CD4-positive, alpha-beta T cell treated with Interleukin-17A for 1 hour (primary cell): Measurements from ENCODE around the gene GBP6.
"Not testable (repeated sequence)": the region's sequence is repeated elsewhere in the genome, so short reads cannot be mapped to it uniquely, and the experiment has no call there.

ENCODE experiments used
- DNase-seq: peaks from one replicate; pipeline ENCODE4 v3.0.0-alpha.2; 2020

GBP6 gene

DNA sequence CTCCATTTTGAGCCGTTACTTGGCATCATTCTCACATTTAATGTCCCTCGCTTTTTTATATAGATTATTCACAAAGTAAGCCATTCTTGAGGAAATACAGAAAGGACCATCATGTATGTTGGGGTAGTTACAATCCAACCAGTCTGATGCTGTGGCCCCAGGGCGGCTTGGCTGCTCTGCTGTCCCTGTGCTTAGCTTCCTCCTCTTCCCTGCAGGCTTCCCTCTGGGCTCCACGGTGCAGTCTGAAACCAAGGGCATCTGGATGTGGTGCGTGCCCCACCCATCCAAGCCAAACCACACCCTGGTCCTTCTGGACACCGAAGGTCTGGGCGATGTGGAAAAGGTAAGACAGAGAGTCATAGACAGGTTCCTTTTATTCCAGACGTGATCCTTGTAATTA is 5.5 kb downstream of the GBP6 start:
- no peak for DNase-seq

GRCh38 chr1:89373810-89374209 is 10.0 kb downstream of the GBP6 start:
- not testable (repeated sequence) for DNase-seq

DNA sequence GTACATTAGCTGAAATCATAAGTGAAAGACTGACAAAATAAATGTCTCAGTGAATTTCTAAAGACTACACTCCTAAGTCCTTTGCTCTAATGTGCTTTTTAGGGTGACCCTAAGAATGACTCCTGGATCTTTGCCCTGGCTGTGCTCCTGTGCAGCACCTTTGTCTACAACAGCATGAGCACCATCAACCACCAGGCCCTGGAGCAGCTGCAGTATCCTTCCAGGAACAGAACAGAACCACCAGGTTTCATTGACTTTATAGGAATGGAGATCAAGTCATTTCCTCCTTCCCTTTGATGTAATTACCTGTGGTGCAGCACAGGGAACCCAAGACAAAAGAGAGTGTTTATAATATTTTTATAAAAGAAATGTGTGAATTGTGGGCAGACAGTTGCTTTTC is 14.1 kb downstream of the GBP6 start:
- no peak for DNase-seq

DNA sequence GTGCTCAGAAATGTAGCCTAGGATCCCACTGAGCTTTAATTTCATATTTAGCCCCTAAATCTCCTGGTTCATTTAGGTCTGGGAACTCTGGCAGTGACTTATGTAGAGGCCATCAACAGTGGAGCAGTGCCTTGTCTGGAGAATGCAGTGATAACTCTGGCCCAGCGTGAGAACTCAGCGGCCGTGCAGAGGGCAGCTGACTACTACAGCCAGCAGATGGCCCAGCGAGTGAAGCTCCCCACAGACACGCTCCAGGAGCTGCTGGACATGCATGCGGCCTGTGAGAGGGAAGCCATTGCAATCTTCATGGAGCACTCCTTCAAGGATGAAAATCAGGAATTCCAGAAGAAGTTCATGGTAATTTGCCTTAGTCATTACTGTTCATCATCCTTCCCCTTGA is 17.8 kb downstream of the GBP6 start:
- no peak for DNase-seq

GRCh38 chr1:89382479-89382878 is 18.6 kb downstream of the GBP6 start:
- DNase-seq, result no peak

GRCh38 chr1:89383185-89383584 is 19.3 kb downstream of the GBP6 start:
- no peak for DNase-seq

- no peak for DNase-seq
Measured at GRCh38 chr1:89390707-89391106, 26.8 kb downstream of the GBP6 start.

- DNase-seq, result no peak
Measured at GRCh38 chr1:89391686-89392085, 27.8 kb downstream of the GBP6 start.

DNA sequence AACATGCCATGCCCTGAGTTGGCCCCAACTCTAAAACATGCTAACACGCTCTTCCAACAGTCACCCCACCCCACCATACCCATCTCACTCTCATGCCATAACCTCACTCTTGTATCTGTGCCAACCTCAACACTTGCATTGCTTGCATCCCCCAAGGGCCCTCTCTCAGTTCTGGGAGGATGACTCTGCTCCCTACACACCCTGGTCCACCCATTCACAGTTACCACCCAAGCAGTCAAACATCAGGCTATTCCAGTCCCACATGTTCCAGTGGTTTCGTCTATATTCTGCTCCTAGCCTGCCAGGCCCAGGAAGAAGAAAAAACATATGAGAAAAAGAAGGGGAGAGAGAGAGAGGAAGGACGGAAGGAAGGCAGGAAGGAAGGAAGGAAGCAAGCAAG is 31.0 kb downstream of the GBP6 start:
- no peak for DNase-seq

GRCh38 chr1:89396902-89397301 is 33.0 kb downstream of the GBP6 start:
- no peak for DNase-seq

DNA sequence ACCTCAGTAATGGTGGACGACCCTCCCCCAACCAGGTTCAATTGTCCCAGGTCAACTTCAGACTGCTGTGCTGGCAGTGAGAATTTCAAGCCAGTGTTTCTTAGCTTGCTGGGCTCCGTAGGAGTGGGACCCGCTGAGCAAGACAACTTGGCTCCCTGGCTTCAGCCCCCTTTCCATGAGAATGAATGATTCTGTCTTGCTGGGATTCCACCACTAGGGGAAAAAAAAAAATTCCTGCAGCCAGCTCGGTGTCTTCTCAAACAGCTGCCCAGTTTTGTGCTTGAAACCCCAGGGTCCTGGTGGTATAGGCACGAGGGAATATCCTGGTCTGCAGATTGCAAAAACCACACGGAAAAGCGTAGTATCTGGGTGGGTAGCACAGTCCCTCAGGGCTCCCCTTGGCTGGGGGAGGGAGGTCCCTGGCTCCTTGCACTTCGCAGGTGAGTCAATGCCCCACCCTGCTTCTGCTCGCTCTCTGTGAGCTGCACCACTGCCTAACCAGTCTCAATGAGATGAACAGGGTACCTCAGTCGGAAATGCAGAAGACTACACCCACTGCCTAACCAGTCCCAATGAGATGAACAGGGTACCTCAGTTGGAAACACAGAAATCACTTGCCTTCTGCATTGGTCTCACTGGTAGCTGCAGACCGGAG is 41.5 kb downstream of the GBP6 start:
- no peak for DNase-seq

GRCh38 chr1:89407360-89407759 is 43.5 kb downstream of the GBP6 start:
- DNase-seq, result peak; percentile 29

GRCh38 chr1:89407768-89408167 is 43.9 kb downstream of the GBP6 start:
- not testable (repeated sequence) for DNase-seq

- no peak for DNase-seq
Measured at GRCh38 chr1:89425056-89425455, 61.2 kb downstream of the GBP6 start.

- DNase-seq, result peak; percentile 17
Measured at GRCh38 chr1:89429062-89429461, 65.2 kb downstream of the GBP6 start.

DNA sequence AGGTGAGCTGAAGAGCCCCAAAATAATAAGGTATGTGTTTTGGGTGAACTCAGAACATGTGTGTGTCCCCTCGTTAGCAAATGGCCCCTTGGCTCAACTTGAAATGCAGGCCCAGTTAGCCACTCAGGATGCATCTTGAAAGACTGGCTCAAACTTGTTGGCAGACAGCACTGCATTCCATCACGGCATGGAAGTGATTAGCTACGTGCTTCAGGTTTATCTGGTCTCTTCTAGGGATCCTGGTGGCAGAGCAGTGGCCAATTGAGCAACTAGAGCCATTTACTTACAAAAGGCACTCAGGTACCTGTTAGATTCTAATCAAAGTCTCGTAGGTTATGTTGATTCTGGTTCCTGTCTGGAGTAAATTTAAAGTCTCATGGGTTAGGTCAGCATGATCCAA is 65.8 kb downstream of the GBP6 start:
- not testable (repeated sequence) for DNase-seq

- DNase-seq, result no peak
Measured at GRCh38 chr1:89433421-89433820, 69.6 kb downstream of the GBP6 start.

GRCh38 chr1:89434058-89434780 is 70.4 kb downstream of the GBP6 start:
- DNase-seq, result peak; percentile 16
